ENCODE results near the gene WNT6. TPM values are rescaled to one million over a fixed set of nuclear protein-coding genes. Genes with fewer than 3 reads are reported as not detected.

Gene WNT6
- total RNA-seq, 1 donor from 2014 or later, result not detected

DNA sequence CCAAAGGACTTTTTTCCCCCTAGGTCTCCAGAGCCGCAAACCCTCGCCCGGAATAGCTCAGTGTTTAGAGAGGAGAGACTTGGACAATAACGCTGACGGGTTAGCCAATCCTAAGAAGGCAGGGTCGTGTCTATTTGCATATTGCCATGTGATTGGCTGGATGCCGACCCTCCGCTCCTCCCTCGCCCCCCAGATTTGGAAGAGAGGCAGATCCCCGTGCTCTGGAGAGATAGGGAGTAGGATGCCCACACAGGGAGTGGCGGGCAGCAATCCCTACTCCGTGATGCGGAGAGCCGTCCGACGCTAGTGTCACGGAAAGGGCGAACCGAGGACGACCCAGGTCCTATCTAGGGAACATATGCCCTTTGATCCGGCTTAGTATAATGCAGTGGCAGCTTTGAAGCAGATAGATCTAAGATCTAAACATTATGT lies 1.4 kb downstream of the WNT6 start:
- H3K4me3 ChIP-seq (ENCODE audit: low read depth, low read length), result no peak overlapping the region
- TF ChIP-seq, protein P1, sequence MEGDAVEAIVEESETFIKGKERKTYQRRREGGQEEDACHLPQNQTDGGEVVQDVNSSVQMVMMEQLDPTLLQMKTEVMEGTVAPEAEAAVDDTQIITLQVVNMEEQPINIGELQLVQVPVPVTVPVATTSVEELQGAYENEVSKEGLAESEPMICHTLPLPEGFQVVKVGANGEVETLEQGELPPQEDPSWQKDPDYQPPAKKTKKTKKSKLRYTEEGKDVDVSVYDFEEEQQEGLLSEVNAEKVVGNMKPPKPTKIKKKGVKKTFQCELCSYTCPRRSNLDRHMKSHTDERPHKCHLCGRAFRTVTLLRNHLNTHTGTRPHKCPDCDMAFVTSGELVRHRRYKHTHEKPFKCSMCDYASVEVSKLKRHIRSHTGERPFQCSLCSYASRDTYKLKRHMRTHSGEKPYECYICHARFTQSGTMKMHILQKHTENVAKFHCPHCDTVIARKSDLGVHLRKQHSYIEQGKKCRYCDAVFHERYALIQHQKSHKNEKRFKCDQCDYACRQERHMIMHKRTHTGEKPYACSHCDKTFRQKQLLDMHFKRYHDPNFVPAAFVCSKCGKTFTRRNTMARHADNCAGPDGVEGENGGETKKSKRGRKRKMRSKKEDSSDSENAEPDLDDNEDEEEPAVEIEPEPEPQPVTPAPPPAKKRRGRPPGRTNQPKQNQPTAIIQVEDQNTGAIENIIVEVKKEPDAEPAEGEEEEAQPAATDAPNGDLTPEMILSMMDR (conservative IDR thresholded peaks at IDR 0.05; ENCODE audit: low read depth, low read length), result no peak
- DNase-seq (ENCODE audit: low read depth), result no peak

DNA sequence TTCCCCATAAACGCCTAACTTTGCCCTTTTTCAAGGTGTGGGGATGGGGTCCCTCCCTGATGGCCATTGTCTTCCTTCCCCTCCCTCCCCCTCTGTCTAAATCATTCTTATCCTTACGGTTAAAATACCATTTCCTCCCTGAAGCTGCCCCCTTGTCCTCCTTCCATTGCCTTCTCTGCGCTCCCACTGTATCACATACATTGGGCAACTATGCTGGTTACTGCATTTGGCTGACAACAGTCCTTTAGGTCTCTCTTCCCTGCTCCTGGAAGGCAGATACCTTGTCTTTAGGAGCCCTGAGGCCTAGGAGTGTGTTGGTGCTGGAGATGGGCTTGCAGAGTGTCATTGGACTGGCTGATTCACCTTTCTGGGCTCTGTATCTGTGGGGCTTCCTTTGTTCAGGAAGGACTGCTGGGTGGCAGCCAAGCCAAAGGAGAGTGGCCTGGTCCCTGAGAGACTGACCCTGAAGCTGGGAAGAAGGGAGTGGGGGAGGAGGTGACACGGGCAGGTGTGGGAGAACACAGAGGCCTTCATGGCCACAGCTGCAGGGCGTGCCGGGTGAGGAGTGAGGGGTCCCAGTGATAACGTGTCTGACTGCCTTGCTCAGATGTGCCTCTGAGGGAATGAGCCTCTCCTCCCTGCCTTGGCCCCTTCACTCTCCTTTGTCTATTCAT lies 2.2 kb downstream of the WNT6 start:
- no peak for DNase-seq (ENCODE audit: low read depth)
- TF ChIP-seq, protein P1 (conservative IDR thresholded peaks at IDR 0.05; ENCODE audit: low read depth, low read length), result no peak
- H3K4me3 ChIP-seq (ENCODE audit: low read depth, low read length), result no peak overlapping the region

DNA sequence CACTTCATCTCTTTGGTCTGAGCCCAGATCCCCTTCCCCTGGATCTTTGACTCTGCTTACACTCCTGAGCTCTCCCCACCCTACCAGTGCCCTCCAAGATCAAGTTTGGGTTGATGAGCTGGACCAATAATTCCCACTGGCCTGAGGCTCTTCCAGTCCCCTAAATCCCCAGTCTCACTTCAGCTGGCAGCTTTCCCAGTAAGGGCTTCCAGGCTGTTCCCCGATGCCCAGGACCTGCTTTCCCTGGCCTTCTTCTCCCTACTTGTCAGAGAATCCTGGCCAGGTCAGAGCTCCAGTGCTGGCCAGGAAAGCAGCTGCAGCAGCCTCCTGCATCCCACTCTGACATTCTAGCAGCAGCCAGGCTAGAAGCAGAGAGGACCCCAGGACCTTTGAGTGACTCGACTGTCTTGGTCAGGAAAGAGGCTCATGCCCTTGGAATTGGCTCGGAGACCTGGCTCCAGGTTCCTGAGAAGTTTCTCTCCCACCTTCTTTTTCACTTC lies 3.5 kb downstream of the WNT6 start:
- H3K4me3 ChIP-seq (ENCODE audit: low read depth, low read length), result no peak overlapping the region
- TF ChIP-seq, protein P1 (conservative IDR thresholded peaks at IDR 0.05; ENCODE audit: low read depth, low read length), result no peak
- no peak for DNase-seq (ENCODE audit: low read depth)

DNA sequence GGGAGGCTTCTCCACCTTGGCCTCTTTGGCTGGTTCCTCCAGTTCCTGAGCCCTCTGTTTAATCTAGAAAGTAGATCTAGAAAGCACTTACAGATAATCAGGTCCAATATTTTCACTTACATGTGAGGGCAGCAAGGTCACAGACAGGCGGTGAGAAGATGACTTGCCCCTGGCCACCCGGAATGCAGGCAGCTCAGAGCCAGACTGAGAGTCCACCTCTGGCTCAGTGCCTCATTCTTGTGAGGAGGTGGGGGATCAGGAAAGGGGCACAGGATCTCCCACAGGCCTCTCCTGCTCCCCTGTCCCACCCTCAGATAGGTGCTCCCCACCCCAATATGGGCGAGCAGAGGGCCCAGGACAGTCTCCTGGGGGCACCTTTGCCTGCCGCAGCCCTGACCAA lies 5.8 kb downstream of the WNT6 start:
- no peak for DNase-seq (ENCODE audit: low read depth)
- H3K4me3 ChIP-seq (ENCODE audit: low read depth, low read length), result no peak overlapping the region
- TF ChIP-seq, protein P1 (conservative IDR thresholded peaks at IDR 0.05; ENCODE audit: low read depth, low read length), result no peak

DNA sequence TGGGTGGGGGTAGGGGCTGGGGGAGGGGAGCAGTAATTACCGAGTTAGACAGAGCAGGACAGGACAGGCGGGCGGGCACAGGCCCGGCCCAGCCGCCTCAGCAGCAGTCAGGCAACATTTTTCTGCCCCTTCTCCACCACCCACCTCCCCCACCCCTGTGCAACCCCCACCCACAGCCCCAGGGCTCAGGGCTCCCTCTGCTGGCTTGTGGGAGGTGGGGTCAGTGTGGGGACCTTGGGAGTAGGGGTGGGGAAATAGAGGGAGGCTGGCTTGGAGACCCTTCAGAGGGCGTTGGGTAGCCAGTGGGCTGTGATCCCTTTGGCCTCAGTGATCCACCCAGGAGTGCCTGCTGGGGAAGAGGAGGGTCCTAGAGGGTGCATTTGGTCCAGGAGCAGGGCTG lies 6.4 kb downstream of the WNT6 start:
- TF ChIP-seq, protein P1 (conservative IDR thresholded peaks at IDR 0.05; ENCODE audit: low read depth, low read length), result no peak
- H3K4me3 ChIP-seq (ENCODE audit: low read depth, low read length), result no peak overlapping the region
- DNase-seq (ENCODE audit: low read depth), result no peak

DNA sequence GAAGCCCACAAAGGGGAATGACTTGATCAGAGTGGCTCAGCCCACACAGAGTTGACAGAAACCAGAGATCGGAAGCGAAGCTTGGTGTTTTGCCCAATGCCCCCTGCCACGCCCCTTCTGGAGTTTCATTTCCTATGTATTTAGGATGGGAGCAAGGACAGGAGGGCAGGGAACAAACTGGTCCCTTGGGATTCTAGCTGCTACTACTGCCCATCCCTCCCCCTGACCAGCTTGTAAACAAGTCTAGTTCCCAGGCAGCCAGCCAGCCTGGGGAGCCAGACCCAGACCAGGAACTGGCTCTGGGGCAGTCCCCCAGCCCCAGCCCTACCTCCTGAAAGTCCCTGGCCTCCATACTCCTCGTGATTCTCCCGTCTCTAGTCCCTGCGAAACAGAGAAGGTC lies 8.3 kb downstream of the WNT6 start:
- TF ChIP-seq, protein P1 (conservative IDR thresholded peaks at IDR 0.05; ENCODE audit: low read depth, low read length), result no peak
- no peak for DNase-seq (ENCODE audit: low read depth)
- no peak overlapping the region for H3K4me3 ChIP-seq (ENCODE audit: low read depth, low read length)

DNA sequence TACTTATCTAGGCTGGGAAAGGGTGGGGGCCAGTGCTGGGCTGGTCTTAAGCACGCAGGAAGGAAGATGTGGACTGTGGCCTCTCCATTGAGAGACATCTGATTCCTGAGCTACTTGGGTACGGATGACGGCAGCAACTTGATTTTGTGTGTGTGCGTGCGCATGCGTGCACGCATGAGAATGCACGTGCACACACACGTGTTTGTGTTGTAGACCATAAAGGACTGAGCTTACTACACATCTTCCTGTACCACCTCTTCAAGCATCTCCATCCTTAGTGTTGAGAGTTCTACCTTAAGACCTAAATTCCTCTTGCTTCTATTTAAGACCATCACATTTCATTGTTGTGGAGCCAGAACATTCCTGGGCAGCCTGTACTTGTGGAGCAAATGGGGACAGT lies 9.5 kb downstream of the WNT6 start:
- H3K4me3 ChIP-seq (ENCODE audit: low read depth, low read length), result no peak overlapping the region
- TF ChIP-seq, protein P1 (conservative IDR thresholded peaks at IDR 0.05; ENCODE audit: low read depth, low read length), result no peak
- DNase-seq (ENCODE audit: low read depth), result no peak
